Head of caudate nucleus (tissue), 42 donors: ENCODE results near the gene RNASEH2A.
A peak's percentile ranks its signal among the peaks of the same experiment; 100 is the strongest.
"Not testable (repeated sequence)": the region's sequence is repeated elsewhere in the genome, so short reads cannot be mapped to it uniquely, and the experiment has no call there.

ENCODE experiments used
- DNase-seq, 42 donors: peaks; one replicate each; pipeline versions ENCODE4 v3.0.0 to v3.0.0-alpha.2; 2020 to 2021; ENCODE audit warnings: mixed read lengths in 7 of 42
- intact Hi-C: fragments of 100-400 bp; cut with DNase I; formaldehyde crosslinking; loops from one replicate; pipeline ENCODE4 v1.15.0; 2022

Gene RNASEH2A

DNA sequence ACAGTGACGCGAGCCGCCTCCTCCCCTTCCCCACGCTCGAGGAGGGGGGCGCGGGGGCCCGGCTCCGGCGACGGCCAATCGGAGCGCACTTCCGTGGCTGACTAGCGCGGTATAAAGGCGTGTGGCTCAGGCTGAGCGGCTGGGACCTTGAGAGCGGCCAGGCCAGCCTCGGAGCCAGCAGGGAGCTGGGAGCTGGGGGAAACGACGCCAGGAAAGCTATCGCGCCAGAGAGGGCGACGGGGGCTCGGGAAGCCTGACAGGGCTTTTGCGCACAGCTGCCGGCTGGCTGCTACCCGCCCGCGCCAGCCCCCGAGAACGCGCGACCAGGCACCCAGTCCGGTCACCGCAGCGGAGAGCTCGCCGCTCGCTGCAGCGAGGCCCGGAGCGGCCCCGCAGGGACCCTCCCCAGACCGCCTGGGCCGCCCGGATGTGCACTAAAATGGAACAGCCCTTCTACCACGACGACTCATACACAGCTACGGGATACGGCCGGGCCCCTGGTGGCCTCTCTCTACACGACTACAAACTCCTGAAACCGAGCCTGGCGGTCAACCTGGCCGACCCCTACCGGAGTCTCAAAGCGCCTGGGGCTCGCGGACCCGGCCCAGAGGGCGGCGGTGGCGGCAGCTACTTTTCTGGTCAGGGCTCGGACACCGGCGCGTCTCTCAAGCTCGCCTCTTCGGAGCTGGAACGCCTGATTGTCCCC is 14.9 kb upstream of the RNASEH2A start, which contains the start of gene JUNB:
JUNB (plus strand) TSS at position 142 of the 706 bp plus-strand sequence; CDS start at position 428, 286 bp downstream.
- peak; percentile 94 to 100 (median 99) for DNase-seq
- intact Hi-C loops, result no loop called here

DNA sequence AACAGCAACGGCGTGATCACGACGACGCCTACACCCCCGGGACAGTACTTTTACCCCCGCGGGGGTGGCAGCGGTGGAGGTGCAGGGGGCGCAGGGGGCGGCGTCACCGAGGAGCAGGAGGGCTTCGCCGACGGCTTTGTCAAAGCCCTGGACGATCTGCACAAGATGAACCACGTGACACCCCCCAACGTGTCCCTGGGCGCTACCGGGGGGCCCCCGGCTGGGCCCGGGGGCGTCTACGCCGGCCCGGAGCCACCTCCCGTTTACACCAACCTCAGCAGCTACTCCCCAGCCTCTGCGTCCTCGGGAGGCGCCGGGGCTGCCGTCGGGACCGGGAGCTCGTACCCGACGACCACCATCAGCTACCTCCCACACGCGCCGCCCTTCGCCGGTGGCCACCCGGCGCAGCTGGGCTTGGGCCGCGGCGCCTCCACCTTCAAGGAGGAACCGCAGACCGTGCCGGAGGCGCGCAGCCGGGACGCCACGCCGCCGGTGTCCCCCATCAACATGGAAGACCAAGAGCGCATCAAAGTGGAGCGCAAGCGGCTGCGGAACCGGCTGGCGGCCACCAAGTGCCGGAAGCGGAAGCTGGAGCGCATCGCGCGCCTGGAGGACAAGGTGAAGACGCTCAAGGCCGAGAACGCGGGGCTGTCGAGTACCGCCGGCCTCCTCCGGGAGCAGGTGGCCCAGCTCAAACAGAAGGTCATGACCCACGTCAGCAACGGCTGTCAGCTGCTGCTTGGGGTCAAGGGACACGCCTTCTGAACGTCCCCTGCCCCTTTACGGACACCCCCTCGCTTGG is 14.1 kb upstream of the RNASEH2A start:
- peak in 39 of 42 donors; percentile 45 to 83 (median 65) for DNase-seq
- intact Hi-C loops, result no loop called here

DNA sequence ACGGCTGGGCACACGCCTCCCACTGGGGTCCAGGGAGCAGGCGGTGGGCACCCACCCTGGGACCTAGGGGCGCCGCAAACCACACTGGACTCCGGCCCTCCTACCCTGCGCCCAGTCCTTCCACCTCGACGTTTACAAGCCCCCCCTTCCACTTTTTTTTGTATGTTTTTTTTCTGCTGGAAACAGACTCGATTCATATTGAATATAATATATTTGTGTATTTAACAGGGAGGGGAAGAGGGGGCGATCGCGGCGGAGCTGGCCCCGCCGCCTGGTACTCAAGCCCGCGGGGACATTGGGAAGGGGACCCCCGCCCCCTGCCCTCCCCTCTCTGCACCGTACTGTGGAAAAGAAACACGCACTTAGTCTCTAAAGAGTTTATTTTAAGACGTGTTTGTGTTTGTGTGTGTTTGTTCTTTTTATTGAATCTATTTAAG is 13.5 kb upstream of the RNASEH2A start:
- intact Hi-C loops, result no loop called here
- peak in 1 of 42 donors; percentile 64 for DNase-seq

DNA sequence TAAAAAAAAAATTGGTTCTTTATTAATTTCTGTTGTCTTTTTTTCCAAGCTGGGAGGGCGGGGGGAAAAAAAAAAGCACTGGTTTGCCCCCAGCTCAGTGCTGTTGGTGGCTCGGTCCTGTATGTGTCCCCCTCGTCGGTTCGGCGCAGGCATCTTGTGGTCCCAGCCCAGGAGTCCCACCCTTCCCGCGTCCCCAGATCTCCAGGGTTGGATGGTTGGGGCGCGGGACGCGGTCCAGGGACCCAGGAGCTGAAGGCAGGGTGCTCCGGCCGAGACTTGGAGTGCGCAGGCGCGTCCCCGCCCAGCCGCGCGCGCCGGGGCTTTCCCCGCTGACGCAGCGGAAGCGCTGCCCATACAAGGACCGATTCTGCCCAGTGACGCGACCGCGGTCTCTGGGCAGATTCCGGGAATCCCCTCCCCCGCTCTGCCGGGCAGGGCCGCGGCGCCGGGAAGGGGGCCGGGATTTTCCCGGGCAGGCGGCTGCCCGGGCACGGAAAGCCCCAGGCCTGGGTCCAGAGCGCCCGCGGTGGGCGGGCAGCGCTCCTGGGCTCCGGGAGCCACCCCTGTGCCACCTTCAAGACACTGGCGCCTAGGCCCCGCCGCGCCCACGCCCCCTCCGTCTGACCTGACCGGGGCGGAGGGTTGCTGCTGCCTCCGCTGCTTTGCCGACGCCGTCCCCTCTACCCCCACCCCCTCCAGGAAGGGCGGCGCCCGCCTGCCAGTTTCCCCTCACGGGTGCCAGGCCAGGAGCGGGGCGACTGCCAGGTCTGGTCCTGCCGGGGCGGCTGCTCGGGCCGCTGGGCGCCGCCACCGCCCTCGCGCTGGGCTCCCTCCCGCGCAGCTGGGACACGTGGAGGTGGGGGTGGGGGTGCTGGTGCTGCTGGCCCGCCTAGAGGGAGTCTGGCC is 12.8 kb upstream of the RNASEH2A start:
- peak; percentile 78 to 97 (median 92) for DNase-seq
- intact Hi-C loops, result no loop called here

DNA sequence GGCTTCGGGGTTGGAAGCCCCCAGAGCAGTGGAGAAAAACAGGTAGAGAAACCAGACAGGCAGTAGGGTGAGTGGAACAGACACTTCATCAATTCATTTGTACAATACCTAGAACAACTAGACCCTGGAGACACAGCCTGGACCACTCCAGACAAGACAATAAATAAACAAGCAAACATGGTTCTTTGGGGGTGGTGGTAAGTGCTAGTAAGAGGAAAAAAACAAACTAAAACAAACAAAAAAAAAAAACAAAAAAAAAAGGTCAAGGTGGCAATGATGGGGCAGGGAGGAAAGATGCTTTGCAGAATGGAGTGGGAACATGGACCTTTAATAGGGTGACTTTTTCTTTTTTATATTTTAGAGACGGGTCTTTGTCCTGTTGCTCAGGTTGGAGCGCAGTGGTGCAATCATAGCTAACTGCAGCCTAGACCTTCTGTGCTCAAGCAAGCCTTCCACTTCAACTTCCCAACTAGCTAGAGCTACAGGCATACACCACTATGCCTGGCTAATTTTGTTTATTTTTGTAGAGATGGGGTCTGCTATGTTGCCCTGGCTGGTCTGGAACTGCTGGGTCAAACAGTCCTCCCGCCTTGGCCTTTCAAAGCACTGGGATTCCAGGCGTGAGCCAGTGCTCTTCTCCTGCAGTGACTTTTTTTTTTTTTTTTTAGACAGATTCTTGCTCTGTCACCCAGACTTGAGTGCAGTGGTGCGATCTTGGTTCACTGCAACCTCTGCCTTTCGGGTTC is 12.0 kb upstream of the RNASEH2A start:
- intact Hi-C loops, result no loop called here
- DNase-seq, result no peak

DNA sequence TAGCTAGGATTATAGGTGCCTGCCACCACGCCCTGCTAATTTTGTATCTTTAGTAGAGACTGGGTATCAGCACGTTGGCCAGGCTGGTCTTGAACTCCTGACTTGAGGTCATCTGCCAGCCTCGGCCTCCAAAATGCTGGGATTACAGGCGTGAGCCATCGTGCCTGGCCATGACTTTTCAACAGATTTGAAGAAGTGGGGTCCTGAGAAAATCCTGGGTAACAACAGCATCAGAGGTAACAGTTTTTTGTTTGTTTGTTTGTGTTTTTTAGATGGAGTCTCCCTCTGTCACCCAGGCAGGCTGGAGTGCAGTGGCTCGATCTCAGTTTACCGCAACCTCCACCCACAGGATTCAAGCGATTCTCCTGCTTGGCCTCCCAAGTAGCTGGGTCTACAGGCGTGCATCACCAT is 11.4 kb upstream of the RNASEH2A start:
- intact Hi-C loops, result loop anchor here (5.0 kb wide), 1 partner anchor 33 kb away; no protein-coding TSS in a partner anchor
- no peak for DNase-seq

DNA sequence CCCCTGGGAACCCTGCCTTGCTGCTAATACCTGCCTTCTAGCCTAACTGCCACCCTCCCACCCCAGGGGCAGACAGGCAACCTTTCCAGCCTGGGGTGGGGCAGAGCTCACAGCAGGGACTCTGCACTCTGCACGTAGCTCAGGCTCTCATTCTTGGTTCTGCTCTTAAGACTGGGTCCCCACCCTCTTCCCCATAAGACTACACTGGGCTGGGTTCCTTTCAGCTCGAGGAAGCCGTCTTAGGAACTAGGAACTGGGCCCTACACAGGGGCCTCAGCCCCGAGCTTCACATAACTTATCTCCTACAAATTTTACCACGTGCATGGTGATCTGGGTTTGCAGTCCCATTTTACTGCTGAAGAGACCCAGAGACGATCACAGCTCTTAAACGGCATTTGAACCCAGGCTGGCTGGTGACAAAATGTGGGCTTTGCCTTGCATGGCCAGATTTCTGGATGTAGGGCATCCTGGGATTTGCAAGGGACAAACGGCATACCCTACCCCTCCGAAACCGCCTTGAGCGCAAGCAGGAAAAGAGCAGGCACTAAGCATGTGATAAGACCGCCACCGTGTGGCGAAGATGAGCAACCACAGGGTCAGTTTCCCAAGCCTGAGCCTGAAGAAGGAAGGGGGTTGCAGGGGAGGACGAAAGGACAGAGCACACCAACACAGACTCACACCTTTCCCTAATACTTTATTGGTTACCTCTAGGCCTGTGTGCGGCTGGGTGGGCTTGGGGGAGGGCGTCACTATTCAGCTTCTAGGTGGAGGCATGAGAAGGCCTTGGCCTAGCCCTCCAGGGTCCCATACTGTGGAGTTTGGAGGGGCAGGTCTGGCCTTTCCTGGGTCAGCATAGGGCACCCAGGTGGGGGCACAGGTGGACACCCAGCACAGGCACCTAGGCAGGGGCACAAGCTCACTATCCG is 10.0 kb upstream of the RNASEH2A start:
- intact Hi-C loops, result loop anchor here (2.0 to 5.0 kb wide), 2 partner anchors 20 to 34 kb away; no protein-coding TSS in a partner anchor
- DNase-seq, result peak; percentile 59 to 92 (median 81)

DNA sequence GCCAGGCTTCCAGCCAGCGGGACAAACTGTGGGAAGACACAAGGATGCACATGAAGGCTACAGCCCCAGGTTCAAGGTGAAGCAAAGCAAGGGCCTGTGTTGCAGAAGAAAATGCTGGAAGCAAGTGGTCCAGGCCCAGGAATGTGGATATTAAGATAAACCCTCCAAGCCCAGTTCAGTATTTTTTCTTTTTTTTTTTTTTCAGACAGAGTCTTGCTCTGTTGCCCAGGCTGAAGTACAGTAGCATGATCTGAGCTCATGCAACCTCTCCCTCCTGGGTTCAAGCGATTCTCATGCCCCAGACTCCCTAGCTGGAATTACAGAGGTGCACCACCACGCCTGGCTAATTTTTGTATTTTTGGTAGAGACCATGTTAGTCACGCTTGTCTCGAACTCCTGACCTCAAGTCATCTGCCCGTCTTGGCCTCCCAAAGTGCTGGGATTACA is 9.2 kb upstream of the RNASEH2A start:
- intact Hi-C loops, result loop anchor here (2.0 to 5.0 kb wide), 2 partner anchors 20 to 35 kb away; no protein-coding TSS in a partner anchor
- no peak for DNase-seq

DNA sequence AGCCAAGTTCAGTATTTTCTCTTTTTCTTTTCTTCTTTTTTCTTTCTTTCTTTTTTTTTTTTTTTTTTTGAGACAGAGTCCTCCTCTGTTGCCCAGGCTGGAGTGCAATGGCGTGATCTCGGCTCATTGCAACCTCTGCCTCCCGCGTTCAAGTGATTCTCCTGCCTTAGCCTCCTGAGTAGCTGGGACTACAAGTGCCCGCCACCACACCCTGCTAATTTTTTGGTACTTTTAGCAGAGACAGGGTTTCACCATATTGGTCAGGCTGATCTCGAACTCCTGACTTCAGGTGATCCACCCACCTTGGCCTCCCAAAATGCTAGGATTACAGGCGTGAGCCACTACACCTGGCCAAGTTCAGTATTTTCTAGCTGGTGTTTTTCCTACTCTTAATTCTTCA is 8.8 kb upstream of the RNASEH2A start:
- not testable (repeated sequence) for DNase-seq
- intact Hi-C loops, result loop anchor here (2.0 to 5.0 kb wide), 2 partner anchors 21 to 35 kb away; no protein-coding TSS in a partner anchor

DNA sequence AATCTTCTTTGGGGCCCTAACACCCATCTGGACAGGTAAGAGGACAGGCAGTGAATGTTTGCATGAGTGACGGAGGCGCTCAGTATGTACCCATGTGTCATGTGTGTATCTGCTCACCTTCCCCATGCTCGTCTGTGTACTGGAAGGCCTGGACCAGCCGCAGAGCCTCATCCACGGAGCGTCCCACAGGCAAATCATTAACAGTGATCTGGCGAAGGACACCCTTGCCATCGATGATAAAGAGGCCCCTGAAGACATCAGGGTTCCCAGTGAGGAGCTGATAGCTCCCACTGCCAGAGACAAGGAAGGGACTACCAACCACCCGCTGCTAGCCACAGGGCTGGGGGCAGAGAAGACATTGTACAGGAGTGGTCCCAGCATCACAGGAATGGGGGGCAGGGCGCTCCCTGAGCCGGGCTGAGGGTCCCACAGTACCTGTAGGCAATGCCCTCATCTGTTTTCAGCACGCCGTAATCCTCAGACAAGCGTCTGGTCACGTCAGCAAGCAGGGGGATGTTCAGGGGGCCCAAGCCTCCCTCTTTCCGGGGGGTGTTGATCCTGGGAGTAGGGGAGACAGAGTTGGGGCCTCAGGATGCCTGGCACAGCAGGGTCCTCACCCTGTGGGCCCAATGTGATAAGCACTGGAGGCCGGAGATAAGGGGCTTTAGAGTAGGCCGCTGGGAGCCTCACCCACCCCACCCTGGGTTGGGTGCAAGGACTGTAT is 6.5 kb upstream of the RNASEH2A start:
- intact Hi-C loops, result loop anchor here (5.0 kb wide), 1 partner anchor 38 kb away; no protein-coding TSS in a partner anchor
- DNase-seq, result no peak

DNA sequence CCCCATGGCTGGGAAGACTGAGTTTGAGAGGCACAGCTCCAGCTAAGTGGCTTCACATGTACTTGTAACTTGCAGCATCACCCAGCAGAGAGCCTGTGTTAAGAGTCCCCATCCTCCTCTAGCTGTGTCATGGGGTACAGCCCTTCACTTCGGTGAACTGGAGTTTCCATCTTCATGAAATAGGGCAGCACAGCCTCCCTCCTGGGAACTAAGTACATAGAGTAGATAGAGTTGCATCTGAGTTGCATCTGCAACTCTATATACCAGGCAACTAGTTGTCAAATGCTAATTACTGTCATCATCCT is 6.0 kb upstream of the RNASEH2A start:
- intact Hi-C loops, result no loop called here
- no peak for DNase-seq

DNA sequence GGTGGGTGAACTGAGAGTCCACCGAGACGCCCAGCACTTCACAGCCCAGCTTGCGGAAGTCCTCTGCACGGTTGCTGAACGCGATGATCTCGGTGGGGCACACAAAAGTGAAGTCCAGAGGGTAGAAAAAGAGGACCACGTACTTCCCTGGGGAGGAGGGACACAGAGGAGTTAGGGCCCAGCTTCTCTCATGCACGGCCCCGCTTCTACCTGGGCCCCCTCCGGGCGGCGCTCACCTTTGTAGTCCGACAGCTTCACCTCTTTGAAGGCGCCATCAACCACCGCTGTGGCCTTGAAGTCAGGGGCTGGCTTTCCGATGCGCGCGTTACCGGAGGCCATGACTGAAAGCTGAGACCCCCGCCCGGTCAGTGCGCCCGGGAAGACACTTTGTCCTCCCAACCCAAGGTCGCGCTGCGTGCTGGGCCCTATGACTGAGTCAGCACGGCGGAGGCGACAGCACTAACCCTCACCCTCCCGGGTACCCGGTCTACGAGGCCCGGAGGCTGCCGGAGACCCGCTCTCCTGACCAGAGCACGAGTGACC is 5.4 kb upstream of the RNASEH2A start:
- DNase-seq, result peak in 25 of 42 donors; percentile 19 to 75 (median 44)
- intact Hi-C loops, result no loop called here

DNA sequence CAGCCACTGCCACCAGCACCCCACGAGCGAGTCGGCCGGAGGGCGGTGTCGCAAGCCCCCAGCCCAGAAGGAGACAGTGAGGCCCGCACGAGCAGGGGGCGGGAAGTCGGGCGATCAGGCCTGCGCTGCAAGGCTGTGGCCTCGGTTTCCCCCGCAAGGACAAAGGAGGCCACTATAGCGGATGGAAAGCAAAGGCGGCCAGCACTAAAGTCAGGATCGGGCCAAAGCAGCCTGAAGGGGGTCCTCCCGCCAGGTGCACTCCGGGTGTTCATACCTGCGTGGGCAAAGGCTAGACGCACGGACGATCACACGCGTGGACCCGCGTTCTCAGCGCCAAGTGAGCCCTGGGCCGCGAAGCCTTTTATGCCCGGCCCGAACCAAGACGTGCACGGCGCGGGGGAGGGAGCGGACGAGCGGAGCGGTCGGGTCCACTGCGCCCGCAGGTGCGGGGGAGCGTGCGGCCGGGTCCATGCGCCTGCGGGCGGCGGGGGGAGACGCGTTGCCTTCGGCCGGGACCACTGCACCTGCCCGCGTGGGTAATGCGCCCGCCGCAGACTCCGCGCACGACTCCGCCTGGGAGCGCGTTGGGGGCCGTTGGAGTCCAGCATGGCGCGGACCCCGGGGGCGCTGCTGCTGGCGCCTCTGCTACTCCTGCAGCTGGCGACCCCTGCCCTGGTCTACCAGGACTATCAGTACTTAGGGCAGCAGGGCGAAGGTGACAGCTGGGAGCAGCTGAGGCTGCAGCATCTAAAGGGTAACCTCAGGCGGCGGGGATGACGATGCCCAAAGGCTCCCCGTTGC is 4.7 kb upstream of the RNASEH2A start, which contains the start of the genes PRDX2 and THSD8:
PRDX2 (minus strand) TSS at position 335 of the 801 bp plus-strand sequence. CDS start 539 bp downstream, outside the sequence.
THSD8 (plus strand) TSS at position 604 of the 801 bp plus-strand sequence; CDS start at position 607, 3 bp downstream.
- intact Hi-C loops, result no loop called here
- peak; percentile 51 to 93 (median 84) for DNase-seq

DNA sequence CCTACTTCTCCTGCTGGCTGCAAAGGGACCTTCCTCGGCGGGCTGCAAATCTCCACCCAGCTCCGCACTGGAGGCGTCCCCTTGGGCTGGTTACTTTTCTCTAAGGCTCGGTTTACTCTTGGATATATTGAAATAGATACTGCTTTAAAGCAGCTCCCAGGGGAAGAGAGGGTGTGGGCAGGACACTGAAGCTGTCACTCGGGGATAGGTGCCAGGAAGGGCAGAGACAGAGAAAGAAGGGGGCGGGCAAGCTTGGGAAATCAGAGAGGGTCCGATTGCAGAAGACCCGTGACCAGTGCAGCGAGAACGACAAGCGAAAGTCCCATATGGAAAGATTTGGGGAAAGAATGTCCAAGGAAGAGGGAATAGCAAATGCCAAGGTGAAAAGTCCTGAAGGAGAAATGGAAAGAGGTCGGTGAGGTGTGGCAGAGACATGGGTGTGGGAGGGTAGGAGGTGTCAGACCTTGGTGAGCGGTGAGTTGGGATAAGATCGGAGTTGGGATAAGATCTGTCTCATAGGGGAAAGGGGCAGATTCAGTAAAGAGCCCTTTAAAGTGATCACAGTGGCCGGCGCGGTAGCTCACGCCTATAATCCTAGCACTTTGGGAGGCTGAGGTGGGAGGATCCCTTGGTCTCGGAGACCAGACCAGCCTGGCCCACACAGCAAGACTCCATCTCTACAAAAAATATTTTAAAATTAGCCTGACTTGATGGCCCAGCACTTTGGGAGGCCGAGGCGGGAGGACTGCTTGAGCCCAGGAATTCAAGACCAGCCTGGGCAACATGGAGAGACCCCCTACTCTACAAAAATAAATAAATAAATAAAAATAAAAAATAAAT is 3.9 kb upstream of the RNASEH2A start:
- intact Hi-C loops, result no loop called here
- DNase-seq, result peak in 7 of 42 donors; percentile 23 to 38 (median 28)
